ENCODE measurements around the gene CCSER1.

CCSER1 gene

DNA sequence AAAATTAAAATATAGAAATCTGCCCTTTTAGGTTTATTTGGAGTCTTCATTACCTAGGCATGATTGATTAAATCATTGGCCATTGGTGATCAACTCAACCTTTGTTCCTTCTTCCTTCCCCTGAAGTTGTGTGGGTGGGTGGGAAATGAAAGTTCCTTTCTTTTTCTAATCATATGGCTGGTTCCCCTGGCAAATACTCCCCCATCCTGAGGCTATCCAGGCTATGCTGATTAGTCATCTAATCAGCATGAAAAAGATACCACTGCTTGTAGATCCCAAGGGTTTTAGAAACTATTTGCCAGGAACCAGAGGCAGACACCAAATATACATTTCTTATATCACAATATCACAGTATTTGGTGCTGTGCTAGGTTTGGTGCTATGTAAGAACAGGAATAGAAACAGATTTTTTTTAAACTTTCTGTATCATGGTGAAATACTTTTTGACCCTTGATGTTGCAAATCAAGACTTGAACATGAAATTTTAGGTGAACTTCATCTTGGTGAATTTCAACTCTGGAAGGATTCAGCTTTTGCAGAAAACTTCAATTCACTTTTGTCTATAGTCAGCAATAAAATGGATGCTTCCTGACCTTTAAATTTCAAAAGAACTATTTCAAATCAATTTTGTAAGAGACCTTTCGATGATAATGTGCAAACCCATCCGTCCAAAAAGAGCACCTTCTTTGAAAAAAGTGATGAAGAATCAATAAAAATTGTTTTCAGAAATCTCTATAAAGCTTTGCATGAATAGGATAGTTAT is 71.1 kb downstream of the CCSER1 start:
- DNase-seq: no peak

DNA sequence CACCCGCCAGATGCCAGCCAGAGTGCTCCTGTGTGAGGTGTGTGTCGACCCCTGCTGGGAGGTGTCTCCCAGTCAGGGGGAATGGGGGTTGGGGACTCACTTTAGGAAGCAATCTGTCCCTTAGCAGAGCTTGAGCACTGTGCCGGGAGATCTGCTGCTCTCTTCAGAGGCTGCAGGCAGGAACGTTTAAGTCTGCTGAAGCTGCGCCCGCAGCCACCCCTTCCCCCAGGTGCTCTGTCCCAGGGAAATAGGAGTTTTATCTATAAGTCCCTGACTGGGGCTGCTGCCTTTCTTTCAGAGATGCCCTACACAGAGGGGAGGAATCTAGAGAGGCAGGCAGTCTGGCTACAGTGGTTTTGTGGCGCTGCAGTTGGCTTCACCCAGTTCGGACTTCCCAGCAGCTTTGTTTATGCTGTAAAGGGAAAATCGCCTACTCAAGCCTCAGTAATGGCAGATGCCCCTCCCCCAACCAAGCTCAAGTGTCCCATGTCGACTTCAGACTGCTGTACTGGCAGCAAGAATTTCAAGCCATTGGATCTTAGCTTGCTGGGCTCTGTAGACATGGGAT is 80.8 kb downstream of the CCSER1 start:
- DNase-seq: no peak

- DNase-seq: no peak
Observed at GRCh38 chr4:90209922-90210321, 82.7 kb downstream of the CCSER1 start.

GRCh38 chr4:90211174-90211573 is 84.0 kb downstream of the CCSER1 start:
- no peak for DNase-seq

- no peak for DNase-seq
Observed at GRCh38 chr4:90215286-90215685, 88.1 kb downstream of the CCSER1 start.

DNA sequence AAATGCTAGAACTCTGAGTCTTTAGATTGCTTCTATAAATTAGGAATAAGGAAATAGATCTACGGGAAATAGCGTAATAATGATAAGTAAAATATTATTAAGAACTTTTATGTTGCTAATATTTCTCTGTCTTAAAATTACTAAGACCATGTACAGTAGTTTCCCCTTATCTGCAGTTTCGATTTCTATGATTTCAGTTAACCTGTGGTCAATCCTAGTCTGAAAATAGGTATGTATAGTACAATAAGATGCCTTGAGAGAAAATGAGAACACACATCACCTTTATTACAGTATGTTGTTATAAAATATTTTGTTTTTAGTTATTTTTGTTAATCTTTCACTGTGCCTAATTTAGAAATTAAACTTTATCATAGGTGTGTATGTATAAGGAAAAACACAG is 92.6 kb downstream of the CCSER1 start:
- DNase-seq: no peak

DNA sequence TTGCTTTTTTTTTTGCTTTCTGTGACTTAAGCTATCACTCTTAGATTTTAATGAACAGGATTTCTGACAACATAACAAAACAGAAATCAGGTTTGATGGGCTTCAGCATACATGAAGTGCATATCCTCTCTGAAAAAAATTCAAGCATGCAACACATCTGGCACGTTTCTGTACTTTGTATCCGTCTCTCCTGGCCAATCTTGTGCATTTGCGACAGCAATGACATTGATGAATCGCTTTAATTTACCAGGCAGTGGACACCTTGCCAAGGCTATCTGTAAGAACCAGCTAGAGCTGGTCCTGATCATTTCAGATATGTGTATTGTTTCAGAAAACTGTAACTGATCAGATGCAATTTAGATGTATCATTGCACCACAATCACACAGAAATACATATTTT is 93.3 kb downstream of the CCSER1 start:
- DNase-seq: no peak

DNA sequence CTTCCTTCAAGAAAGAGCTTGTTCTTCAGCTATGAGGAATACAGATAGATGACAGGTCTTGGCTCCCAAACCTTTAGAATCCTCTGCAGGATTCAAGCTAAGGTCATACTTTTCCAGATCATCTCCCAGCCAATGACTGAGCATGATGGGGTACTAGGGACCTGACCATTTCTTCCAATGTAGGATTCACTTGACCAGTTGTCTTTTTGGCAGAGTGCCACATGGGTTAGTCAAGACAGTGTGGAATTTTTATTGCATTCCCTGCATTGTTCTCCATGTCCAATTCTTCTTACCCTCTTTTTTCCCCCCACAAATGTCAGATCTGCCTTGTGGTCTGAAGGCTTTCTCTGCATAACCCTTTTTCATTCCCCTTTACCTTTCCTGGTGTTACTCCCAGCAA is 99.5 kb downstream of the CCSER1 start:
- DNase-seq: no peak

GRCh38 chr4:90227177-90227576 is 100.0 kb downstream of the CCSER1 start:
- no peak for DNase-seq

GRCh38 chr4:90234916-90235547 is 107.8 kb downstream of the CCSER1 start:
- DNase-seq: no peak

DNA sequence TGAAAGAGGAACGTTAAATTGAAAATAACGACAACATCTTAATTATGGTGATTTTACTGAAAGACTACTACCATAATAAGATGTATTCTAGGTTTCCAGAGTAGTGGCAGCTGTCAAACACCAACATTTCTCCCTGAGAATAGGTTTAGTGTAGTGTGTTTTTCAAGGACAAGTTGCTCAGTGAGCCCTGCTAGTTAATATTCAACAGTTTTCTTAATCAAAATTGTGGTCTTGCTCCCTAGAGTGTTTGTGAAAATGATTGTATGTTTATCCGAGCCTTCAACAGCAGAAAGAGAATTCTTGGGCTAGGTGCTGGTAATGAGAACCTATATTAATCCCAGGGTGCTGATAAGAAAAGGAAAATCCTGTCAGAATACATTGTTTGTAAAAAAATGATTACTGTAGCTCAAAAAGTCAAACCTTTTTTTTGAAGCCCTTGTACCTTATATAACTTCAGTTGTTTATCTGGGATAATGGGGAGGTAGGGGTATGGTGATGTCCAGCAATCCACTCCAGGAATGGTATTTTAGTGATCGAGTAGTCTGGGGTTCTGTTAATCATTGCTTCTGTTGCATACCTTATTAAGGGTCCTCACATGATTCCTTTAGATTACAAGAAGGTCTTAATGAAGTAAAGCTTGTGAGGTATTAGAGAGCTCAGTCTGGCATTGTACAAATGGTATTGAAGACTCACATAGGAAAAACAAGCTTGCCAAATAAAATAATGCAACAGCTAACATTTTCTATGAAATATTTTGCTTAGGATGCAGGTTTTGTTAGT is 110.7 kb downstream of the CCSER1 start:
- DNase-seq: no peak

DNA sequence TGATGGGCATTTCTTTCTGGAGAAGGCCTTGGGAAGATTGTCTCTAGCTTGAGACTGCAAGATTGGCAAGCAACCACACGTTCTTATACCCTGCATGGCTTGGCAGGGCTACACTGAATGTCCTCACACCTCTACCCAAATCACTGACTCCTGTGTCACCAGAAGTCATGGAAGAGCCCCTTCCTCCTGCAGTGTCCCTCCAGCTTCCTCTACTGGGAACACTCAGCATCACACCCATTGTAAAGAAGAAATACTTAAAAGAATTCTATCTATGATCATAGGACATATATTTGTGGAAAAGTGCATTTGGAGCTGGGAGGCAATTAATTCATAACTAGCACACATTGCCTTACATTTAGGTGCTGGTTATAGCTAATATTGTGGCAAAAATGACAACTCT is 113.1 kb downstream of the CCSER1 start:
- DNase-seq: no peak

DNA sequence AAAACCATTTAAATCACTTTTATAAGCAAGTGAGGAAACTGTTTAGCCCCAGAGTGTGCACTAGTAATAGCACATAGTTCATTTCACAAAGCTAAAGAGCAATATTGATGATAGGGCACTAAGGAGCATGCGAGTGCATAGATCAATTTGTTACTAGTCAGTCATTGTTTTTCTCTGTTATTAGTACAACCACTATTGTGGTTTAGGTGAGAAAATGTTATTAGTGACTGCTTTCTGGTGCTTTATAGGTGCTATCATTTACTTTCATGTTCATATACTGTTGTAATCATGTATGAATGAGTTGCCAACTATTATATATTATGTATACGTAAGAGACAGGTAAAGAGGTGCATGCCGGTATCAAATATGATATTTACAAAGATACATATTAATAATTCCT is 113.8 kb downstream of the CCSER1 start:
- DNase-seq: no peak

DNA sequence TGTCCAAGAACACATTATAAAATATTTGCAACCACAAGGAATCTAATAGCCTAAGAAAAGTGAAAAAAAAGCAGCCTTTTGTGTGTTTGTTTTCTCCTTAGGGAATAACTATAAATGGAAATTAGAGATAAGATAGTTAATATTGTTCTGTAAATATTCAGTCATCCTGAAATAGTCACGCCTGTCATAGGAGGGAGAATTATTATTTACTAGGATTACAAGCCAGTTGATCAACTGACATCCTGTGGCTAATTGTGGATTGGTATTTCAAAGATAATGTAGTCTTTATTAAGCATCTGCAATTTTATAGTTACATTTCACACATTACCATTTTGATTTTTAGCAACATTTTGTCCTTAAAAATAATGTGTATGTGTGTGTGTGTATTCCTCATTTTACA is 118.6 kb downstream of the CCSER1 start:
- no peak for DNase-seq

DNA sequence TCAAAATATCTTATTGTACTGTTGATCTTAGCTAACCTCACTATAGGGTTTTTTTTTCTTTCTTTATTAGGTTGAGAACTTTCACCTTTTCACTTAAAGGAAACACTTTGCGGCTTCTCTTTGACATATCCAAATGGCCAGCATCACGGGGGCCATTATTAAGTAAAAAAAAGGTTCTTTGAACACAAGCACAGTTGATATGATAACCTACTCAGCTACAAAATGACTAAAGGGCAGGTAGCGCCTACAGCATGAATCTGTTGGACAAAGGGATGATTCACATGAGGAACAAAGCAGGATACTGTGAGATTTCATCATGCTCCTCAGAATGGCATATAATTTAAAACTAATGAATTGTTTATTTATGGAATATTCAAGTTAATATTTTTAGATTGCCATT is 119.6 kb downstream of the CCSER1 start:
- DNase-seq: no peak

DNA sequence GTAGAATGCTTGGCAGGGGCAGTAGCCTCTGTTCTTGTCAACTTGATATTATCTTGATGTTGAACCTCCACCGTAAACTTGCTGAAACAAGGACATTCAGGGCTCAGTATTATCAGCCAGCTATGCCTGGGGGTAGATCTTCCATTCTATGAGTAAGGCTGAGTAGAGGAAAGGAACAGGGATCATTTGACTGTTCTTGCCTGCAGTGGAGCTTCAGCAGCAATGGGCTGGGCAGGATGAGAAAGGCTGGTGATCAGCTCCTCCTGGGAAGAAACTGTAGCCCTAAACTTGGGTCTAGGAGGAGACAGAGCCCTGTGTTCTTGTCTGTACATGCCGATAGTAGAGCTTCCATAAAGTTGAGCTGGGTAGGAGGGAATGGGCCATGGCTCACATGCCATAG is 127.2 kb downstream of the CCSER1 start:
- no peak for DNase-seq

GRCh38 chr4:90274175-90274574 is 147.0 kb downstream of the CCSER1 start:
- no peak for DNase-seq

GRCh38 chr4:90280954-90281353 is 153.8 kb downstream of the CCSER1 start:
- DNase-seq: no peak

- no peak for DNase-seq
Observed at GRCh38 chr4:90281541-90282355, 154.6 kb downstream of the CCSER1 start.

- DNase-seq: no peak
Observed at GRCh38 chr4:90290345-90290744, 163.2 kb downstream of the CCSER1 start.

DNA sequence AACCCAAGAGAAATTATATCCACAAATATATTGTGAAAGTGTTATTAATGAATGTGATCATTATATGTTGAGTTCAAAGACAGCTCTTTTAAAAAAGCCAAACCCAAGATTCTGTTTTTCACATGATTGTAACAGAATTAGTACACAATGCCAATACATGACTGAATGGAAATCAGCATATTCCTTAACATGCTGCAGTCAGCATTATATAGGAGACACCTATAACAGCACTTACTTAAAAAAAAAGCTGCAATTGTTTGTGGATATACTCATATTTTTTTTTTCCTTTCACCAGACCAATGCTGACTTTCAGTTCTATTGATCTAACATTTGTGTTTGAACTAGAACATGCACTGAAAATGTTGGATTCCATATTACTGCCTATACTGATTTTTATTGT is 165.2 kb downstream of the CCSER1 start:
- DNase-seq: no peak

DNA sequence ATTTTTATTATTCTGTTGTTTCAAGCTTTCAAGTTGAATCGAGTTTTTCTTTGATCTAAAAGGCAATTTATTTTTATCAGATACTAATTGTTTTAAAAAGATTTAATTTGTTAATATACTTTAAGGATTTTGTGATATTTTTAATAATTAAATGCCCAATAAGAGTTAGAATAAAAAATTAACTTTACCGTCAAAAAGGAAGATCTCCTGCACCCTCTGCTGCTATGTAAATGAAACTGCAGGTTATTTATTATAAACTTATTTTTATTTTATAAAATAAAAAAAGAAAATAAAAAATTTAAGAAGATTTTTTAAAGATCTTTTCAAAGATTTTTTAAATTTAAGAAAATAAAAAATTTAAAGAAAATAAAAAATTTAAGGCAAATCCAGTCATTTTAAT is 166.1 kb downstream of the CCSER1 start:
- no peak for DNase-seq

GRCh38 chr4:90299373-90299772 is 172.2 kb downstream of the CCSER1 start:
- DNase-seq: no peak
